A549 (cell line): ENCODE data around the gene PEX14. TPM values are rescaled to one million over a fixed set of nuclear protein-coding genes. Genes with fewer than 3 reads are reported as not detected.

Experiments
- ATAC-seq, 2 experiments: fragments of 200-7000 bp in 1 of 2; fragments of >200 bp in 1 of 2; cut with Nextera tagmentation in 1 of 2; cut with Tn5 transposase in 1 of 2; 3 replicates each; pipeline versions ENCODE4 v1.8.0 to v1.9.1; 2018 to 2020; ENCODE audit warnings: mild to moderate bottlenecking in 1 of 2, moderate library complexity in 1 of 2
- CTCF ChIA-PET: fragments of 300-600 bp; sonication (Branson Sonifier 250); formaldehyde crosslinking; extraction: SDS; loops from one replicate; lab custom pipeline; 2021; ENCODE audit warnings: antibody characterized with exemption, inconsistent platforms; lab: Yijun Ruan, JAX
- POLR2A ChIA-PET: fragments of 350-600 bp; formaldehyde crosslinking; extraction: SDS; loops from one replicate; lab custom pipeline; 2021; ENCODE audit warnings: antibody characterized with exemption, inconsistent platforms; lab: Yijun Ruan, JAX
- DNase-seq, 2 experiments: peaks; one replicate each; pipeline versions ENCODE4 v3.0.0 to v3.0.0-alpha.2; 2011 to 2016; ENCODE audit warnings: low read depth in 1 of 2, low spot score in 1 of 2
- FAIRE-seq: peaks from 2 replicates; lab custom pipeline; 2011; peaks lifted over from hg19 to GRCh38; lab: Jason Lieb, UNC
- H3K27ac ChIP-seq, 2 experiments: fragments of >200 bp; sonication (Bioruptor Twin); formaldehyde crosslinking; 3 replicates each; pipeline ENCODE4 v1.5.1; 2016 to 2017
- H3K4me1 ChIP-seq: fragments of >200 bp; sonication (Bioruptor Twin); formaldehyde crosslinking; 3 replicates; pipeline ENCODE4 v1.6.1; 2016
- H3K4me2 ChIP-seq: fragments of >200 bp; sonication (Bioruptor Twin); formaldehyde crosslinking; 3 replicates; pipeline ENCODE4 v1.6.1; 2016
- H3K4me3 ChIP-seq: fragments of >200 bp; sonication (Bioruptor Twin); formaldehyde crosslinking; 3 replicates; pipeline ENCODE4 v1.5.1; 2016
- H3K9me3 ChIP-seq: fragments of >200 bp; sonication (Bioruptor Twin); formaldehyde crosslinking; 3 replicates; pipeline ENCODE4 v1.6.1; 2016
- CBX8 ChIP-seq: fragments of 200-600 bp; sonication (generic); IDR thresholded peaks from 2 replicates; pipeline ENCODE4 v1.6.1; 2016
- CEBPB ChIP-seq, 2 experiments: fragments of >200 bp in 1 of 2; sonication (Bioruptor Twin) in 1 of 2; formaldehyde crosslinking in 1 of 2; IDR thresholded peaks; 2 replicates each; pipeline ENCODE4 v1.6.1; 2012 to 2016
- CHD4 ChIP-seq: fragments of 200-600 bp; sonication (generic); IDR thresholded peaks from 2 replicates; pipeline ENCODE4 v1.6.1; 2016; ENCODE audit warnings: antibody characterized with exemption, mild to moderate bottlenecking, borderline replicate concordance
- FOSL2 ChIP-seq, 2 experiments: fragments of 450-650 bp in 1 of 2; fragments of >200 bp in 1 of 2; sonication (Bioruptor Twin) in 1 of 2; formaldehyde crosslinking; IDR thresholded peaks; 2 replicates each; pipeline versions ENCODE4 v1.5.0 to v1.6.1; 2016 to 2020; ENCODE audit warnings: mild to moderate bottlenecking in 1 of 2, moderate library complexity in 1 of 2
- FOXS1 ChIP-seq: fragments of 250-450 bp; sonication (Bioruptor Pico); IDR thresholded peaks from 2 replicates; pipeline ENCODE4 v1.5.0; 2020; ENCODE audit warnings: mild to moderate bottlenecking, moderate library complexity
- HOXB13 ChIP-seq: fragments of 250-450 bp; sonication (Bioruptor Pico); IDR thresholded peaks from 2 replicates; pipeline ENCODE4 v1.5.0; 2020; ENCODE audit warnings: low read depth, mild to moderate bottlenecking, moderate library complexity
- HOXB5 ChIP-seq: fragments of 250-450 bp; sonication (Bioruptor Pico); IDR thresholded peaks from 2 replicates; pipeline ENCODE4 v1.5.0; 2020; ENCODE audit warnings: mild to moderate bottlenecking, moderate library complexity
- JUN ChIP-seq, 2 experiments: fragments of >200 bp; sonication (Bioruptor Twin); formaldehyde crosslinking; IDR thresholded peaks; 2 replicates in 1 of 2; 3 replicates in 1 of 2; pipeline ENCODE4 v1.6.1; 2016 to 2017
- MAFK ChIP-seq: fragments of 450-650 bp; IDR thresholded peaks from 2 replicates; pipeline ENCODE4 v1.6.1; 2014; ENCODE audit not compliant: partially characterized antibody
- NR3C1 ChIP-seq: fragments of >200 bp; sonication (Bioruptor Twin); formaldehyde crosslinking; IDR thresholded peaks from 3 replicates; pipeline ENCODE4 v1.6.1; 2017
- PHF8 ChIP-seq: fragments of 200-600 bp; sonication (generic); IDR thresholded peaks from 2 replicates; pipeline ENCODE4 v1.6.1; 2016; ENCODE audit warnings: low read depth, mild to moderate bottlenecking, antibody characterized with exemption, moderate library complexity, borderline replicate concordance
- RARB ChIP-seq: fragments of 250-450 bp; sonication (Bioruptor Pico); IDR thresholded peaks from 2 replicates; pipeline ENCODE4 v1.8.0; 2021; ENCODE audit warnings: mild to moderate bottlenecking, moderate library complexity
- RNF2 ChIP-seq: fragments of 200-600 bp; sonication (generic); IDR thresholded peaks from 2 replicates; pipeline ENCODE4 v1.6.1; 2016; ENCODE audit warnings: low read depth, mild to moderate bottlenecking, antibody characterized with exemption, moderate library complexity, borderline replicate concordance
- TP53 ChIP-seq: fragments of 250-450 bp; sonication (Bioruptor Pico); IDR thresholded peaks from 2 replicates; pipeline ENCODE4 v1.5.0; 2021; ENCODE audit warnings: mild to moderate bottlenecking, moderate library complexity
- ZSCAN20 ChIP-seq: fragments of 250-450 bp; sonication (Bioruptor Pico); IDR thresholded peaks from 2 replicates; pipeline ENCODE4 v1.8.0; 2022; ENCODE audit warnings: mild to moderate bottlenecking, moderate library complexity
- WGBS: methylation state at CpG from one replicate; pipeline ENCODE4 v1.1.6; 2017; ENCODE audit errors: missing lambda C conversion rate; 5-methylcytosine and 5-hydroxymethylcytosine counted together
- polyA plus RNA-seq, 4 experiments: library from polyadenylated mRNA; depleted of rRNA in 3 of 4; stranded (reverse); fragments of >200 nt; fragmentation: RNase III in 1 of 4; extraction: RNeasy Plus Mini Kit Qiagen cat#74134 plus additional on column Dnase treatment in 1 of 4; gene quantifications; 2 replicates in 3 of 4; 3 replicates in 1 of 4; pipeline ENCODE4 v1.2.3, GENCODE V29; 2011 to 2017
- TF ChIP-seq, protein P1 (sequence below): fragments of >200 bp; sonication (Bioruptor Twin); formaldehyde crosslinking; IDR thresholded peaks from 3 replicates; pipeline ENCODE4 v1.5.1; 2016
- TF ChIP-seq, protein P2 (sequence below): fragments of 250-450 bp; sonication (Bioruptor Pico); IDR thresholded peaks from 2 replicates; pipeline ENCODE4 v1.5.0; 2021; ENCODE audit warnings: mild to moderate bottlenecking, moderate library complexity, borderline replicate concordance

Gene PEX14
- polyA plus RNA-seq, 2 of the 4 experiments (the other 2 are of a cell fraction), result 7.7 to 15.0 TPM

DNA sequence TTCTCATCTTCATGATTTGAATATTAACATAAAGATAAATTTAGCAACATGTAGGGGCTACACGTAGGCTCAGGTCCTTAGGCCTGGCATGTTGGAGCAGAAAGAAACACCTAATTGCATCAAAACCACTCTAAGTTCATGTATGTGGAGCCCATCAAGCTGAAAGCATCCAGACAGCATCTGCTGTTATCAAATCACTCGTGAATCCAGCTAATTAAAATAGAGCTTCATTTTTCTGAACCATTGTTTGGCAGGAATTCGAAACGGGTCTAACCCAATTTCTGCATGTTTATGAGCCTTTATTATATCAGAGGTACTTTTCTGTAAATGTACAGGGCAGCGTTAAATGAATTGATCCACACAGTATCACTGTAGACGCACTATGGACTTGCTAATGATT lies 45.7 kb downstream of the PEX14 start:
- no peak for ATAC-seq
- ChIA-PET POLR2A (no interaction called here), CTCF (interaction anchor here (1.3 to 1.4 kb wide), 2 partner anchors 14 to 26 kb away, joined by 4 to 6 read pairs; no protein-coding TSS in a partner anchor)
- no peak overlapping the region for H3K4me3 ChIP-seq
- TF ChIP-seq, protein P1, sequence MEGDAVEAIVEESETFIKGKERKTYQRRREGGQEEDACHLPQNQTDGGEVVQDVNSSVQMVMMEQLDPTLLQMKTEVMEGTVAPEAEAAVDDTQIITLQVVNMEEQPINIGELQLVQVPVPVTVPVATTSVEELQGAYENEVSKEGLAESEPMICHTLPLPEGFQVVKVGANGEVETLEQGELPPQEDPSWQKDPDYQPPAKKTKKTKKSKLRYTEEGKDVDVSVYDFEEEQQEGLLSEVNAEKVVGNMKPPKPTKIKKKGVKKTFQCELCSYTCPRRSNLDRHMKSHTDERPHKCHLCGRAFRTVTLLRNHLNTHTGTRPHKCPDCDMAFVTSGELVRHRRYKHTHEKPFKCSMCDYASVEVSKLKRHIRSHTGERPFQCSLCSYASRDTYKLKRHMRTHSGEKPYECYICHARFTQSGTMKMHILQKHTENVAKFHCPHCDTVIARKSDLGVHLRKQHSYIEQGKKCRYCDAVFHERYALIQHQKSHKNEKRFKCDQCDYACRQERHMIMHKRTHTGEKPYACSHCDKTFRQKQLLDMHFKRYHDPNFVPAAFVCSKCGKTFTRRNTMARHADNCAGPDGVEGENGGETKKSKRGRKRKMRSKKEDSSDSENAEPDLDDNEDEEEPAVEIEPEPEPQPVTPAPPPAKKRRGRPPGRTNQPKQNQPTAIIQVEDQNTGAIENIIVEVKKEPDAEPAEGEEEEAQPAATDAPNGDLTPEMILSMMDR, result no peak
- no peak for TF ChIP-seq FOXS1
- TF ChIP-seq HOXB13, result no peak
- TF ChIP-seq RNF2, result no peak
- TF ChIP-seq CEBPB (IDR thresholded peaks at IDR 0.05), result no peak
- TF ChIP-seq PHF8, result no peak
- no peak for TF ChIP-seq JUN (IDR thresholded peaks at IDR 0.05)
- no peak overlapping the region for H3K27ac ChIP-seq
- H3K9me3 ChIP-seq, result no peaks in the 10 kb centered on the region
- H3K4me2 ChIP-seq, result no peak overlapping the region
- no peak for FAIRE-seq
- peaks cover 9% of the 10 kb centered on the region; the same call in 2 of the 3 replicates for H3K4me1 ChIP-seq
- WGBS, result 93% methylated on average over 6 of the region's 6 CpGs
- no peak for DNase-seq

DNA sequence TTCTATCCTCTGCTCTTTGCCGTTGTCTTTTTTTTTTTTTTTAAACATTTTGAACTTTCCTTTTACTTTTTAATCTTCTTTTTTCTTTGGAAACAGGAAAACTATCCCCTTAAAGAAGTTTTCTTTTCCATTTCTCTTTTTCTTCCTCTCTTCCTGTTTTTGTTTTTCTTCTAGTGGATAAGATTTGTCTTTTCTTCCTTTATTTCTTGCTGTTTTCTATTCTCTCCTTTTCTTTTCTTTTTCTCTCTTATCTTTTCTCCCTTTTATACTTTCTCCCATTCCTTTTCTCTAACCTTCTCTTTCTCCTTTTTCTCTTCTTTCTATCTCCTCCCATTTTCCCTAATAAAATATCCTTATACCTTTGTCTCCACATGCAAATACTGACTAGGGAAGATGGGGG lies 46.2 kb downstream of the PEX14 start:
- POLR2A ChIA-PET, result no interaction called here
- Histone ChIP-seq H3K9me3 (no peaks in the 10 kb centered on the region), H3K4me1 (peaks cover 9% of the 10 kb centered on the region; the same call in 2 of the 3 replicates), H3K4me2 (no peak overlapping the region), H3K27ac (no peak overlapping the region), H3K4me3 (no peak overlapping the region)
- DNase-seq, result no peak
- CTCF ChIA-PET, result interaction anchor here (0.6 to 1.4 kb wide), 3 partner anchors 14 to 1807 kb away, joined by 3 to 6 read pairs (median 4); no protein-coding TSS in a partner anchor
- TF ChIP-seq HOXB5 (CRISPR knock-in tag), result no peak
- TF ChIP-seq CBX8, result no peak
- no peak for TF ChIP-seq CHD4
- TF ChIP-seq FOSL2 (IDR thresholded peaks at IDR 0.05), result no peak
- no peak for TF ChIP-seq FOSL2 (CRISPR knock-in tag; IDR thresholded peaks at IDR 0.05)
- TF ChIP-seq, protein P2, sequence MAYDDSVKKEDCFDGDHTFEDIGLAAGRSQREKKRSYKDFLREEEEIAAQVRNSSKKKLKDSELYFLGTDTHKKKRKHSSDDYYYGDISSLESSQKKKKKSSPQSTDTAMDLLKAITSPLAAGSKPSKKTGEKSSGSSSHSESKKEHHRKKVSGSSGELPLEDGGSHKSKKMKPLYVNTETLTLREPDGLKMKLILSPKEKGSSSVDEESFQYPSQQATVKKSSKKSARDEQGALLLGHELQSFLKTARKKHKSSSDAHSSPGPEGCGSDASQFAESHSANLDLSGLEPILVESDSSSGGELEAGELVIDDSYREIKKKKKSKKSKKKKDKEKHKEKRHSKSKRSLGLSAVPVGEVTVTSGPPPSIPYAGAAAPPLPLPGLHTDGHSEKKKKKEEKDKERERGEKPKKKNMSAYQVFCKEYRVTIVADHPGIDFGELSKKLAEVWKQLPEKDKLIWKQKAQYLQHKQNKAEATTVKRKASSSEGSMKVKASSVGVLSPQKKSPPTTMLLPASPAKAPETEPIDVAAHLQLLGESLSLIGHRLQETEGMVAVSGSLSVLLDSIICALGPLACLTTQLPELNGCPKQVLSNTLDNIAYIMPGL, result no peak
- TF ChIP-seq NR3C1, result no peak
- TF ChIP-seq, protein P1, result no peak
- no peak for TF ChIP-seq MAFK
- TF ChIP-seq RARB (CRISPR knock-in tag), result no peak
- no peak for TF ChIP-seq ZSCAN20 (CRISPR knock-in tag)
- TF ChIP-seq TP53, result no peak
- FAIRE-seq, result no peak
- ATAC-seq, result no peak
- WGBS, result 87% methylated on average over 1 of the region's 1 CpG
